MCF 10A (cell line): ENCODE results near the gene HCST. TPM values are rescaled to one million over a fixed set of nuclear protein-coding genes. Genes with fewer than 3 reads are reported as not detected.

Experiments
- BruUV-seq: library from RNA; stranded (reverse); fragments of 400-500 nt; replicated peaks from 2 replicates; lab custom pipeline; 2021; lab: Mats Ljungman, UMichigan
- CTCF ChIA-PET: fragments of 300-600 bp; sonication (Branson Sonifier 250); formaldehyde crosslinking; extraction: SDS; loops from one replicate; lab custom pipeline; 2021; ENCODE audit warnings: antibody characterized with exemption, inconsistent platforms; lab: Yijun Ruan, JAX
- POLR2A ChIA-PET: fragments of 300-600, 350-650 bp; sonication (Branson Sonifier 250); formaldehyde crosslinking; extraction: SDS; loops from one replicate; lab custom pipeline; 2020; ENCODE audit warnings: antibody characterized with exemption, inconsistent platforms; lab: Yijun Ruan, JAX
- DNase-seq: peaks from one replicate; pipeline ENCODE4 v3.0.0-alpha.2; 2018; ENCODE audit not compliant: unreplicated experiment
- H3K27ac Mint-ChIP-seq: one replicate; pipeline ENCODE4 v1.8.0; 2022; ENCODE audit warnings: mild to moderate bottlenecking, low read depth, mixed read lengths; ENCODE audit not compliant: unreplicated experiment
- H3K27me3 Mint-ChIP-seq: one replicate; pipeline ENCODE4 v1.8.0; 2022; ENCODE audit warnings: mixed read lengths; ENCODE audit not compliant: insufficient read depth, unreplicated experiment
- H3K36me3 Mint-ChIP-seq: one replicate; pipeline ENCODE4 v1.8.0; 2022; ENCODE audit warnings: mild to moderate bottlenecking, moderate library complexity, mixed read lengths; ENCODE audit not compliant: insufficient read depth, unreplicated experiment
- H3K4me1 Mint-ChIP-seq: one replicate; pipeline ENCODE4 v1.8.0; 2022; ENCODE audit warnings: mixed read lengths; ENCODE audit not compliant: insufficient read depth, unreplicated experiment
- H3K4me3 Mint-ChIP-seq: one replicate; pipeline ENCODE4 v1.8.0; 2022; ENCODE audit warnings: mild to moderate bottlenecking, moderate library complexity, mixed read lengths; ENCODE audit not compliant: unreplicated experiment
- H3K9me3 Mint-ChIP-seq: one replicate; pipeline ENCODE4 v1.8.0; 2022; ENCODE audit warnings: mixed read lengths; ENCODE audit not compliant: unreplicated experiment
- CTCF ChIP-seq: fragments of 200-600 bp; IDR thresholded peaks from one replicate; pipeline ENCODE4 v1.8.0; 2022; ENCODE audit warnings: antibody characterized with exemption, mild to moderate bottlenecking; ENCODE audit not compliant: unreplicated experiment
- intact Hi-C: fragments of 100-400 bp; cut with micrococcal nuclease; formaldehyde crosslinking; loops from 2 replicates; pipeline ENCODE4 v1.14.1; 2022
- total RNA-seq: library from RNA; stranded (reverse); gene quantifications from 2 replicates; pipeline ENCODE4 v1.2.3, GENCODE V29; 2022

HCST gene
- total RNA-seq, 1 experiment from 2014 or later, result not detected

GRCh38 chr19:35932291-35932936 lies 30.1 kb downstream of the HCST start:
- intact Hi-C loops, result loop anchor here (10.0 kb wide), 1 partner anchor 158 kb away; the partner anchor contains the start of gene ARHGAP33
- Mint-ChIP-seq H3K36me3 (no peaks in the 10 kb centered on the region), H3K4me3 (no peak overlapping the region), H3K9me3 (no peaks in the 10 kb centered on the region), H3K27ac (no peak overlapping the region), H3K27me3 (peaks cover 10% of the 10 kb centered on the region), H3K4me1 (peaks cover 25% of the 10 kb centered on the region)
- no peak for DNase-seq
- no peak for TF ChIP-seq CTCF
- no TSS peak for BruUV-seq
- ChIA-PET POLR2A (interaction anchor here (0.9 to 1.6 kb wide), 3 partner anchors 10 to 53 kb away, joined by 4 to 5 read pairs (median 5); no protein-coding TSS in a partner anchor), CTCF (interaction anchor here (0.6 to 5.3 kb wide), 11 partner anchors 14 to 580 kb away, joined by 3 to 127 read pairs (median 3); partner anchors contain the start of gene LIN37)

DNA sequence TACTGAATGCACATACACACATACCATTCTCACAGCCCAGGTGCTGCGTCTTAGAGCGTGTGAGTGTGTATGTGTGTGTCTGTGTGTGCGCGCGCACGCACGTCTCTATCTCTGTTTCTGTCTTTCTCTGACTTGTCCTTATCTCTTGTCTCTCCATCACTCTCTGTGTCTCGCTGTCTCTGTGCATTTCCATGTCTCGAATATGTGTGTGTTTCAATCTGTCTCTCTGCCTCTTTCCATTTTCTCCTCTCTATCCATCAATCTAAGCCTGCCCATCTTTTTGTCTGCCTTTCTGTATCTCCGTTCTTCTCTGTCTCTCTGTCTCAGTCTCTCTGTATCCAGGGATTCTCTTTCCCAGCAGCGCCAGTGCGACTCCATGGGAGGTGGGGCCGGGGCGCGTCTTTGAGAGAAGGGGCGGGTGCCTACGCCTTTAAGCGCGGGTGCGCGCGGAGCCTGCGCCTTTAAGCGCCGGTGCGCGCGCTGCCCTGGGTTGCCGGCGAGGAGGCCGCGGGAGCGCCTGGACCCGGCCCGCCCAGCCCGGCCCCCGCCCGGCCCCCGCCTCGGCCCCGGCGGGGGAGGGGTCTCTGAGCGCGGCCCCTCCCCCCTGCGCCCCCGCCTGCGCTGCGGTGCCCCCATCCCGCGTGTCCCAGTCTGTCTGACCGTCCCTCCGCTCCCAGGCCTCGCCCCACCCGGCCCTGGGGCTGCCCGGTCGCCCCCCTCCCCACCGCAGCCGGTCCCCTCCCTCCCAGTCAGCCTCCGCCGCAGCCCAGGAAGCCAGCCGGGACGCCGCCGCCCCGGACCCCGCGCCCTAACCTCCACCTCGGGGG lies 33.8 kb downstream of the HCST start, which contains the start of gene LRFN3:
Gene LRFN3, plus strand, starts transcription at position 464 of the 827 bp plus-strand sequence. CDS start 3,052 bp downstream, outside the sequence.
- POLR2A ChIA-PET, result interaction anchor here (1.2 kb wide), 1 partner anchor 24 kb away, joined by 3 read pairs; no protein-coding TSS in a partner anchor
- no TSS peak for BruUV-seq
- peak within 1 kb of the TSS; percentile 85 for H3K4me3 Mint-ChIP-seq
- peak; percentile 70 for DNase-seq
- no peaks in the 10 kb centered on the region for H3K27me3 Mint-ChIP-seq
- no peak for TF ChIP-seq CTCF
- intact Hi-C loops, result loop anchor here (10.0 kb wide), 1 partner anchor 161 kb away; the partner anchor contains the start of gene ARHGAP33
- H3K36me3 Mint-ChIP-seq, result no peaks in the 10 kb centered on the region
- CTCF ChIA-PET, result interaction anchor here (5.3 kb wide), 1 partner anchor 52 kb away, joined by 127 read pairs; no protein-coding TSS in a partner anchor
- H3K4me1 Mint-ChIP-seq, result peaks cover 34% of the 10 kb centered on the region
- peak within 1 kb of the TSS; percentile 4 for H3K27ac Mint-ChIP-seq
- H3K9me3 Mint-ChIP-seq, result no peaks in the 10 kb centered on the region

DNA sequence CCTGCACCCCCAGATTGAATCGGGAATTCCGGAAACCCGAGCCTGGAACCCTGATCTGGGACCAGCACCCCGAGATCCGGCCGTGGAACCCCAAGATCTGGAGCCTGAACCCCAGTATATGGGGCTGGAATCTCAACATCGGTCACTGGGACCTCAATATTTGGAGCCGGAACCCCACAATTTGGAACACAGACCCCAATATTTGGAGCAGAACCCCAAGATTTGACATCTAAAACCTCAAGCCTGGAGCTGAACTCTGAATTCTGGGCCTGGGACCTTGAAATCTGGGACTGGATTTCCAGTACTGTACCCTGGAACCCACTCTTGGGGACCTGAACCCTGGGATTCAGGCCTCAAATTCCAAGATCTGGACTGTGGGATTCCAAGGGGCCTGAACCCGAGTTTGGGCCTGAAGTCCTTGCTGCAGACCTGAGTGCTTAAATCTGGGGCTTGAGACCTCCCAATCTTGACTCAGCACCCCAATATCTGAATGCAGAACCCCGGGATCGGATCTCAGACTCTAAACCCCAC lies 34.5 kb downstream of the HCST start:
- Mint-ChIP-seq H3K27ac (no peak overlapping the region), H3K4me3 (peak overlapping the region; percentile 85), H3K27me3 (no peaks in the 10 kb centered on the region), H3K36me3 (peaks cover 3% of the 10 kb centered on the region), H3K4me1 (peaks cover 34% of the 10 kb centered on the region), H3K9me3 (no peaks in the 10 kb centered on the region)
- intact Hi-C loops, result loop anchor here (10.0 kb wide), 1 partner anchor 162 kb away; the partner anchor contains the start of gene ARHGAP33
- BruUV-seq, result TSS peak; percentile 58
- no peak for DNase-seq
- ChIA-PET CTCF (interaction anchor here (1.1 kb wide), 1 partner anchor 53 kb away, joined by 6 read pairs; no protein-coding TSS in a partner anchor), POLR2A (interaction anchor here (0.6 kb wide), 1 partner anchor 50 kb away, joined by 3 read pairs; no protein-coding TSS in a partner anchor)
- no peak for TF ChIP-seq CTCF
